Activated CD8-positive, alpha-beta memory T cell treated with anti-CD3 and anti-CD28 coated beads, Interleukin-2, amount 50 U/mL, for 24 hours (primary cell): Measurements from ENCODE around the gene AGAP3.

Source experiments
- DNase-seq: peaks from one replicate; pipeline ENCODE4 v3.0.0-alpha.2; 2020; ENCODE audit errors: extremely low read depth

The AGAP3 gene

GRCh38 chr7:151137076-151137675, 50.9 kb downstream of the AGAP3 start:
- DNase-seq, result no peak

GRCh38 chr7:151137791-151138152, 51.5 kb downstream of the AGAP3 start:
- DNase-seq, result no peak

GRCh38 chr7:151138153-151138851, 52.0 kb downstream of the AGAP3 start:
- DNase-seq, result no peak

- DNase-seq, result no peak
Measured at GRCh38 chr7:151139071-151139790, 53.0 kb downstream of the AGAP3 start.

GRCh38 chr7:151139791-151140190, 53.5 kb downstream of the AGAP3 start:
- DNase-seq, result no peak

- no peak for DNase-seq
Measured at GRCh38 chr7:151140826-151141225, 54.6 kb downstream of the AGAP3 start.

- no peak for DNase-seq
Measured at GRCh38 chr7:151141311-151141854, 55.1 kb downstream of the AGAP3 start.

GRCh38 chr7:151141855-151142685, 55.8 kb downstream of the AGAP3 start:
- no peak for DNase-seq

- DNase-seq, result no peak
Measured at GRCh38 chr7:151142686-151143040, 56.4 kb downstream of the AGAP3 start.

- no peak for DNase-seq
Measured at GRCh38 chr7:151143261-151144015, 57.2 kb downstream of the AGAP3 start.

GRCh38 chr7:151144387-151144786, 58.1 kb downstream of the AGAP3 start:
- no peak for DNase-seq

GRCh38 chr7:151146761-151147160, 60.5 kb downstream of the AGAP3 start:
- no peak for DNase-seq

- no peak for DNase-seq
Measured at GRCh38 chr7:151148319-151149259, 62.3 kb downstream of the AGAP3 start.

GRCh38 chr7:151150388-151150787, 64.1 kb downstream of the AGAP3 start:
- no peak for DNase-seq

- no peak for DNase-seq
Measured at GRCh38 chr7:151152643-151153513, 66.6 kb downstream of the AGAP3 start.

- no peak for DNase-seq
Measured at GRCh38 chr7:151157645-151158329, 71.5 kb downstream of the AGAP3 start.

GRCh38 chr7:151161757-151162156, 75.5 kb downstream of the AGAP3 start:
- DNase-seq, result no peak

GRCh38 chr7:151166629-151167196, 80.4 kb downstream of the AGAP3 start:
- no peak for DNase-seq
